Fibroblast of skin of abdomen (primary cell): ENCODE results near the gene FER.
"Not testable (repeated sequence)": the region's sequence is repeated elsewhere in the genome, so short reads cannot be mapped to it uniquely, and the experiment has no call there.

ENCODE experiments used
- DNase-seq: peaks from one replicate; pipeline ENCODE4 v3.0.0-alpha.2; 2013

Gene FER

GRCh38 chr5:108884736-108885135 is 137.0 kb downstream of the FER start:
- peak; percentile 35 for DNase-seq

GRCh38 chr5:108898257-108898656 is 150.6 kb downstream of the FER start:
- DNase-seq: no peak

GRCh38 chr5:108898707-108899106 is 151.0 kb downstream of the FER start:
- DNase-seq: peak; percentile 5

GRCh38 chr5:108899244-108899643 is 151.5 kb downstream of the FER start:
- not testable (repeated sequence) for DNase-seq

- DNase-seq: no peak
Measured at GRCh38 chr5:108900668-108901067, 153.0 kb downstream of the FER start.

- DNase-seq: no peak
Measured at GRCh38 chr5:108905805-108906204, 158.1 kb downstream of the FER start.

- DNase-seq: no peak
Measured at GRCh38 chr5:108910627-108911026, 162.9 kb downstream of the FER start.

GRCh38 chr5:108911055-108911454 is 163.4 kb downstream of the FER start:
- no peak for DNase-seq

- DNase-seq: no peak
Measured at GRCh38 chr5:108917596-108917995, 169.9 kb downstream of the FER start.

- DNase-seq: no peak
Measured at GRCh38 chr5:108919591-108920326, 172.1 kb downstream of the FER start.

GRCh38 chr5:108924457-108924961 is 176.8 kb downstream of the FER start:
- no peak for DNase-seq

- DNase-seq: no peak
Measured at GRCh38 chr5:108925073-108925472, 177.4 kb downstream of the FER start.

- DNase-seq: no peak
Measured at GRCh38 chr5:108930107-108930506, 182.4 kb downstream of the FER start.

GRCh38 chr5:108935611-108936010 is 187.9 kb downstream of the FER start:
- DNase-seq: no peak

- DNase-seq: no peak
Measured at GRCh38 chr5:108937221-108937620, 189.5 kb downstream of the FER start.

GRCh38 chr5:108940506-108940905 is 192.8 kb downstream of the FER start:
- no peak for DNase-seq

GRCh38 chr5:108941746-108942145 is 194.0 kb downstream of the FER start:
- DNase-seq: no peak

GRCh38 chr5:108942701-108943100 is 195.0 kb downstream of the FER start:
- no peak for DNase-seq

- no peak for DNase-seq
Measured at GRCh38 chr5:108945094-108945493, 197.4 kb downstream of the FER start.

GRCh38 chr5:108946008-108946407 is 198.3 kb downstream of the FER start:
- DNase-seq: no peak

GRCh38 chr5:108947164-108947563 is 199.5 kb downstream of the FER start:
- DNase-seq: no peak

GRCh38 chr5:108950276-108950675 is 202.6 kb downstream of the FER start:
- DNase-seq: no peak

GRCh38 chr5:108953940-108954339 is 206.2 kb downstream of the FER start:
- no peak for DNase-seq

GRCh38 chr5:108957333-108957732 is 209.6 kb downstream of the FER start:
- no peak for DNase-seq

- DNase-seq: no peak
Measured at GRCh38 chr5:108966910-108967309, 219.2 kb downstream of the FER start.
